Panc1 (cell line): ENCODE results near the gene MAD1L1.

ENCODE experiments used
- CTCF ChIP-seq: fragments of 450-650 bp; IDR thresholded peaks from 2 replicates; pipeline ENCODE4 v1.5.1; 2017; ENCODE audit warnings: mild to moderate bottlenecking
- POLR2AphosphoS5 ChIP-seq: IDR thresholded peaks from 2 replicates; pipeline ENCODE4 v1.6.1; 2012; ENCODE audit warnings: mild to moderate bottlenecking, low read depth, low read length, moderate library complexity
- SIN3A ChIP-seq: IDR thresholded peaks from 2 replicates; pipeline ENCODE4 v1.6.1; 2012; ENCODE audit warnings: low read depth, mild to moderate bottlenecking, low read length, moderate library complexity, borderline replicate concordance; ENCODE audit not compliant: insufficient read depth
- TCF7L2 ChIP-seq: IDR thresholded peaks from 2 replicates; pipeline ENCODE4 v1.6.1; 2011; ENCODE audit warnings: mild to moderate bottlenecking, low read depth, low read length, inconsistent platforms

- TF ChIP-seq TCF7L2: no peak
- no peak for TF ChIP-seq CTCF
- TF ChIP-seq SIN3A: no peak
- no peak for TF ChIP-seq POLR2AphosphoS5
Observed at GRCh38 chr7:2049782-2050510, 182.8 kb downstream of the MAD1L1 start.
